GM12878 (cell line): Measurements from ENCODE around the gene ITGAV. TPM values are rescaled to one million over a fixed set of nuclear protein-coding genes. Genes with fewer than 3 reads are reported as not detected.

Source experiments
- ATAC-seq: fragments of 200-7000 bp; cut with Tn5 transposase; 3 replicates; pipeline ENCODE4 v1.9.1; 2020; ENCODE audit warnings: mild to moderate bottlenecking, moderate library complexity
- BruUV-seq: library from RNA; stranded (reverse); fragments of 400-500 nt; replicated peaks from 2 replicates; lab custom pipeline; 2021; lab: Mats Ljungman, UMichigan
- CTCF ChIA-PET: fragments of 300-600 bp; sonication (Branson Sonifier 250); formaldehyde crosslinking; extraction: SDS; loops from one replicate; lab custom pipeline; 2021; ENCODE audit warnings: inconsistent platforms; lab: Yijun Ruan, JAX
- POLR2A ChIA-PET: fragments of 350-600 bp; formaldehyde crosslinking; extraction: SDS; loops from one replicate; lab custom pipeline; 2021; ENCODE audit warnings: inconsistent platforms; lab: Charles Lee
- RAD21 ChIA-PET: fragments of 300-600 bp; sonication (Branson Sonifier 250); formaldehyde crosslinking; loops from one replicate; lab custom pipeline; 2023; ENCODE audit warnings: antibody characterized with exemption; ENCODE audit not compliant: unreplicated experiment; lab: Charles Lee
- SMC1A ChIA-PET: fragments of 300-600 bp; sonication (Branson Sonifier 250); formaldehyde crosslinking; loops from one replicate; lab custom pipeline; 2023; ENCODE audit not compliant: unreplicated experiment, uncharacterized antibody; lab: Charles Lee
- DNase-seq: peaks from one replicate; pipeline ENCODE4 v3.0.0-alpha.2; 2011; ENCODE audit warnings: low read depth, low spot score
- FAIRE-seq: peaks from 3 replicates; lab custom pipeline; 2011; peaks lifted over from hg19 to GRCh38; lab: Jason Lieb, UNC
- H2AFZ ChIP-seq: 2 replicates; pipeline ENCODE4 v1.6.0; 2011; ENCODE audit warnings: low read depth, low read length, control low read depth; ENCODE audit not compliant: control insufficient read depth
- H3K27ac ChIP-seq: 2 replicates; pipeline ENCODE4 v1.5.1; 2011; ENCODE audit warnings: control low read depth; ENCODE audit not compliant: control insufficient read depth, insufficient read depth
- H3K27me3 ChIP-seq, 2 experiments: replicated peaks in 1 of 2; 2 replicates each; pipeline versions ENCODE4 v1.6.0 to v1.6.1; 2011; ENCODE audit warnings: low read length in 1 of 2; ENCODE audit not compliant: control insufficient read depth in 2 of 2, insufficient read depth in 2 of 2
- H3K36me3 ChIP-seq, 2 experiments: 2 replicates each; pipeline ENCODE4 v1.5.1; 2011; ENCODE audit warnings: low read length in 1 of 2; ENCODE audit not compliant: control insufficient read depth in 2 of 2, insufficient read depth in 2 of 2
- H3K4me1 ChIP-seq: 2 replicates; pipeline ENCODE4 v1.6.1; 2011; ENCODE audit warnings: mild to moderate bottlenecking, low read length, moderate library complexity, mixed read lengths; ENCODE audit not compliant: control insufficient read depth, insufficient read depth
- H3K4me2 ChIP-seq: 2 replicates; pipeline ENCODE4 v1.6.0; 2011; ENCODE audit warnings: control low read depth; ENCODE audit not compliant: control insufficient read depth, insufficient read depth
- H3K4me3 ChIP-seq: fragments of 200-600 bp; sonication (generic); 2 replicates; pipeline ENCODE4 v1.5.1; 2016
- H3K79me2 ChIP-seq: 2 replicates; pipeline ENCODE4 v1.6.0; 2011; ENCODE audit warnings: low read length; ENCODE audit not compliant: control insufficient read depth, insufficient read depth
- H3K9ac ChIP-seq: 2 replicates; pipeline ENCODE4 v1.8.0; 2011; ENCODE audit warnings: low read length, control low read depth, mixed read lengths; ENCODE audit not compliant: control insufficient read depth, insufficient read depth
- H3K9me3 ChIP-seq: replicated peaks from 3 replicates; pipeline ENCODE4 v1.5.1; 2011; ENCODE audit warnings: mild to moderate bottlenecking, low read length; ENCODE audit not compliant: control insufficient read depth, insufficient read depth
- H4K20me1 ChIP-seq: 2 replicates; pipeline ENCODE4 v1.6.0; 2011; ENCODE audit not compliant: control insufficient read depth, insufficient read depth
- E4F1 ChIP-seq: fragments of 450-650 bp; IDR thresholded peaks from 2 replicates; pipeline ENCODE4 v1.6.1; 2018; ENCODE audit warnings: borderline replicate concordance, mild to moderate bottlenecking; ENCODE audit not compliant: partially characterized antibody
- FOXM1 ChIP-seq: IDR thresholded peaks from 2 replicates; pipeline ENCODE4 v1.6.1; 2012; ENCODE audit warnings: low read depth, mild to moderate bottlenecking, inconsistent platforms, low read length, moderate library complexity
- MTA3 ChIP-seq: IDR thresholded peaks from 2 replicates; pipeline ENCODE4 v1.6.1; 2012; ENCODE audit warnings: low read length, inconsistent platforms, borderline replicate concordance
- RAD21 ChIP-seq: IDR thresholded peaks from 2 replicates; pipeline ENCODE4 v1.6.1; 2011; ENCODE audit warnings: mild to moderate bottlenecking, low read depth, low read length, moderate library complexity; ENCODE audit not compliant: insufficient read depth
- REST ChIP-seq: IDR thresholded peaks from 2 replicates; pipeline ENCODE4 v1.6.1; 2012; ENCODE audit warnings: mild to moderate bottlenecking, low read depth, low read length
- SRF ChIP-seq, 2 experiments: IDR thresholded peaks; 2 replicates each; pipeline ENCODE4 v1.6.1; 2011; ENCODE audit warnings: low read depth in 2 of 2, low read length in 2 of 2, mild to moderate bottlenecking in 1 of 2, moderate library complexity in 1 of 2
- USF2 ChIP-seq: IDR thresholded peaks from 2 replicates; pipeline ENCODE4 v1.6.1; 2011; ENCODE audit warnings: low read depth, low read length, improper control_type of control experiment, borderline replicate concordance
- WGBS: methylation state at CpG from one replicate; pipeline ENCODE4 v1.1.6; 2016; ENCODE audit warnings: low lambda C conversion rate; ENCODE audit not compliant: insufficient replicate concordance, insufficient coverage; ENCODE audit errors: missing lambda C conversion rate; 5-methylcytosine and 5-hydroxymethylcytosine counted together
- in situ Hi-C: fragments of 300-500 bp; cut with MboI; formaldehyde crosslinking; loops from 9 replicates; pipeline ENCODE4 v1.14.3; 2018; ENCODE audit warnings: mixed read lengths
- intact Hi-C: fragments of 100-400 bp; cut with micrococcal nuclease; formaldehyde crosslinking; loops from one replicate; pipeline ENCODE4 v1.14.2; 2022; ENCODE audit not compliant: unreplicated experiment
- polyA plus RNA-seq, 11 experiments: library from polyadenylated mRNA; depleted of rRNA in 4 of 11; unstranded in 6 of 11; stranded (reverse) in 5 of 11; fragments of >200 nt; fragmentation: Nextera tagmentation in 4 of 11; fragmentation: Illumina TruSeq in 1 of 11; extraction: Ambion mirVana in 4 of 11; extraction: Trizol in 1 of 11; gene quantifications; 1 replicate in 1 of 11; 2 replicates in 10 of 11; pipeline versions ENCODE4 v1.2.1 to v1.2.3, GENCODE V29; 2011 to 2016; ENCODE audit warnings: inconsistent platforms in 2 of 11, missing spikeins in 2 of 11, low read depth in 1 of 11
- total RNA-seq, 4 experiments: library from RNA; depleted of rRNA in 3 of 4; stranded (reverse); fragments of >200 nt in 3 of 4; fragmentation: Illumina TruSeq in 1 of 4; extraction: Trizol in 1 of 4; gene quantifications; 2 replicates each; pipeline versions ENCODE4 v1.2.1 to v1.2.3, GENCODE V29; 2013 to 2021

ITGAV gene
- total and polyA plus RNA-seq, 10 of the 15 experiments (the other 5 are each of a cell fraction or from before 2014, with no cell fraction given), result 2.1 to 10.8 (median 6.1) TPM

GRCh38 chr2:186573531-186573930, 16.3 kb upstream of the ITGAV start (continued):
- no peak for TF ChIP-seq RAD21
- TF ChIP-seq MTA3, result no peak

DNA sequence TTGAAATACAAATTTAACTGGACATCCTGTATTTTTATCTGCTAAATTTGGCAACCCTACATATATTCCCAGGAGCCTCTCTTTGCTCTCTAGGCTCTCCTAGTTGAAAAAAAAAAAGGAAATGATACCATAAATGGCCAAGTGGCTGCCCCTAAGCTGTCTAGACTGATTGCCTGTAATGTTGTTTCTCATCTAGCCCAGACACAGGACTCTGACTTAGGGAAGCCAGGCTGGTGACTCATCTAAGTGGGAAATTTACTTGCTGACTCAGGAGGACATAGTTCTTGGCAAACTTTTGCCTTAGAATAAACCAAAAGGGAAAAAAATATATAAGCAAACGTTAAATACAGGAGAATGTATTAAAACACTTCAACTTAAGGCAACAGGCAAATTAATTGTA, 14.6 kb upstream of the ITGAV start:
- TF ChIP-seq SRF (IDR thresholded peaks at IDR 0.05; ENCODE audit: low read depth in 2 of 2, low read length in 2 of 2) (peak; percentile 57 to 89; a peak in 3 of 4 replicates), E4F1 (no peak), REST (no peak), FOXM1 (no peak), USF2 (no peak)
- POLR2A ChIA-PET, result interaction anchor here (0.6 kb wide), 1 partner anchor 81 kb away, joined by 4 read pairs; no protein-coding TSS in a partner anchor
- no peaks in the 10 kb centered on the region for H3K4me1 ChIP-seq
- H3K27me3 ChIP-seq, result no peaks in the 10 kb centered on the region
- SMC1A ChIA-PET, result no interaction called here
- RAD21 ChIA-PET, result no interaction called here
- peak; percentile 78 for ATAC-seq
- no peak overlapping the region for H3K9ac ChIP-seq
- no peak for DNase-seq
- intact Hi-C loops, result no loop called here
- 0% methylated on average over 1 of the region's 1 CpG for WGBS
- no peak overlapping the region for H2AFZ ChIP-seq
- H4K20me1 ChIP-seq, result no peaks in the 10 kb centered on the region
- no peak for FAIRE-seq
- H3K79me2 ChIP-seq, result no peaks in the 10 kb centered on the region
- no peaks in the 10 kb centered on the region for H3K36me3 ChIP-seq
- CTCF ChIA-PET, result interaction anchor here (0.7 kb wide), 1 partner anchor 10 kb away, joined by 4 read pairs; no protein-coding TSS in a partner anchor
- no TSS peak for BruUV-seq
- no peak overlapping the region for H3K27ac ChIP-seq
- no peak overlapping the region for H3K4me3 ChIP-seq
- no peak overlapping the region for H3K4me2 ChIP-seq
- in situ Hi-C loops, result no loop called here
- H3K9me3 ChIP-seq, result no peaks in the 10 kb centered on the region
